Activated CD4-positive, CD25-positive, alpha-beta regulatory T cell treated with anti-CD3 and anti-CD28 coated beads, Interleukin-2, amount 50 U/mL, for 16 hours (primary cell): ENCODE measurements around the gene PTPN3.

ENCODE experiments used
- DNase-seq: peaks from one replicate; pipeline ENCODE4 v3.0.0-alpha.2; 2020; ENCODE audit warnings: low read depth, low spot score

PTPN3 gene

GRCh38 chr9:109424618-109425017 lies 73.5 kb downstream of the PTPN3 start:
- DNase-seq: no peak

GRCh38 chr9:109423877-109424276 lies 74.2 kb downstream of the PTPN3 start:
- no peak for DNase-seq

GRCh38 chr9:109422641-109423040 lies 75.5 kb downstream of the PTPN3 start:
- no peak for DNase-seq

- DNase-seq: no peak
Observed at GRCh38 chr9:109421026-109421970, 76.8 kb downstream of the PTPN3 start.

- no peak for DNase-seq
Observed at GRCh38 chr9:109419531-109419930, 78.6 kb downstream of the PTPN3 start.

- no peak for DNase-seq
Observed at GRCh38 chr9:109418827-109419226, 79.3 kb downstream of the PTPN3 start.

GRCh38 chr9:109417585-109418544 lies 80.2 kb downstream of the PTPN3 start:
- DNase-seq: no peak

- DNase-seq: no peak
Observed at GRCh38 chr9:109417054-109417453, 81.1 kb downstream of the PTPN3 start.

- DNase-seq: no peak
Observed at GRCh38 chr9:109416135-109416706, 81.9 kb downstream of the PTPN3 start.

GRCh38 chr9:109414125-109414785 lies 83.9 kb downstream of the PTPN3 start:
- no peak for DNase-seq

- no peak for DNase-seq
Observed at GRCh38 chr9:109411798-109412352, 86.2 kb downstream of the PTPN3 start.

- no peak for DNase-seq
Observed at GRCh38 chr9:109411069-109411761, 86.9 kb downstream of the PTPN3 start.

- no peak for DNase-seq
Observed at GRCh38 chr9:109409773-109410397, 88.2 kb downstream of the PTPN3 start.

GRCh38 chr9:109408759-109409462 lies 89.2 kb downstream of the PTPN3 start:
- DNase-seq: no peak

- no peak for DNase-seq
Observed at GRCh38 chr9:109403766-109404320, 94.3 kb downstream of the PTPN3 start.

GRCh38 chr9:109403116-109403515 lies 95.0 kb downstream of the PTPN3 start:
- DNase-seq: no peak

- DNase-seq: no peak
Observed at GRCh38 chr9:109401990-109402318, 96.2 kb downstream of the PTPN3 start.

- no peak for DNase-seq
Observed at GRCh38 chr9:109401169-109401989, 96.7 kb downstream of the PTPN3 start.
